ENCODE results near the gene LCN15.
"Not testable (repeated sequence)": the region's sequence is repeated elsewhere in the genome, so short reads cannot be mapped to it uniquely, and the experiment has no call there.

DNA sequence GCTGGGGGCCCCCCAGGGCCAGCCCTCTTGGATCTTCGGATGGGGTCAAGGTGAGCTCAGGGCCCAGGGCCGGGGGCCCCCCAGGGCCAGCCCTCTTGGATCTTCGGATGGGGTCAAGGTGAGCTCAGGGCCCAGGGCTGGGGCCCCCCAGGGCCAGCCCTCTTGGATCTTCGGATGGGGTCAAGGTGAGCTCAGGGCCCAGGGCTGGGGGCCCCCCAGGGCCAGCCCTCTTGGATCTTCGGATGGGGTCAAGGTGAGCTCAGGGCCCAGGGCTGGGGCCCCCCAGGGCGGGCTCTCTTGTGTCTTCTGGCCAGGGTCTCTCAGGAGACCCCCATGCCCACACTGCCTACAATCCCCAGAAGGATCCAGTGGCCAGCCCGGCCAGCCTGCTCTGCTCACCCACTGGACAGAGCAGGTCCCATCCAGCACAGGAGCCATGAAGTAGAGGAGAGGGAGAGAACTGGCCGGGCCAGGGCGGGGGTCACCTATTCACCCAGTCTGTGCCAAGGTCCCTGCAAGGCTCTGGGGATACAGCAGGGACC is 38.8 kb upstream of the LCN15 start:
- not testable (repeated sequence) for TF ChIP-seq SIN3A (IDR thresholded peaks at IDR 0.05; ENCODE audit: borderline replicate concordance, low read depth, low read length)
- TF ChIP-seq, protein P1, sequence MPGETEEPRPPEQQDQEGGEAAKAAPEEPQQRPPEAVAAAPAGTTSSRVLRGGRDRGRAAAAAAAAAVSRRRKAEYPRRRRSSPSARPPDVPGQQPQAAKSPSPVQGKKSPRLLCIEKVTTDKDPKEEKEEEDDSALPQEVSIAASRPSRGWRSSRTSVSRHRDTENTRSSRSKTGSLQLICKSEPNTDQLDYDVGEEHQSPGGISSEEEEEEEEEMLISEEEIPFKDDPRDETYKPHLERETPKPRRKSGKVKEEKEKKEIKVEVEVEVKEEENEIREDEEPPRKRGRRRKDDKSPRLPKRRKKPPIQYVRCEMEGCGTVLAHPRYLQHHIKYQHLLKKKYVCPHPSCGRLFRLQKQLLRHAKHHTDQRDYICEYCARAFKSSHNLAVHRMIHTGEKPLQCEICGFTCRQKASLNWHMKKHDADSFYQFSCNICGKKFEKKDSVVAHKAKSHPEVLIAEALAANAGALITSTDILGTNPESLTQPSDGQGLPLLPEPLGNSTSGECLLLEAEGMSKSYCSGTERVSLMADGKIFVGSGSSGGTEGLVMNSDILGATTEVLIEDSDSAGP (CRISPR knock-in tag; IDR thresholded peaks at IDR 0.05; ENCODE audit: borderline replicate concordance), result not testable (repeated sequence)
- TF ChIP-seq, protein P2, sequence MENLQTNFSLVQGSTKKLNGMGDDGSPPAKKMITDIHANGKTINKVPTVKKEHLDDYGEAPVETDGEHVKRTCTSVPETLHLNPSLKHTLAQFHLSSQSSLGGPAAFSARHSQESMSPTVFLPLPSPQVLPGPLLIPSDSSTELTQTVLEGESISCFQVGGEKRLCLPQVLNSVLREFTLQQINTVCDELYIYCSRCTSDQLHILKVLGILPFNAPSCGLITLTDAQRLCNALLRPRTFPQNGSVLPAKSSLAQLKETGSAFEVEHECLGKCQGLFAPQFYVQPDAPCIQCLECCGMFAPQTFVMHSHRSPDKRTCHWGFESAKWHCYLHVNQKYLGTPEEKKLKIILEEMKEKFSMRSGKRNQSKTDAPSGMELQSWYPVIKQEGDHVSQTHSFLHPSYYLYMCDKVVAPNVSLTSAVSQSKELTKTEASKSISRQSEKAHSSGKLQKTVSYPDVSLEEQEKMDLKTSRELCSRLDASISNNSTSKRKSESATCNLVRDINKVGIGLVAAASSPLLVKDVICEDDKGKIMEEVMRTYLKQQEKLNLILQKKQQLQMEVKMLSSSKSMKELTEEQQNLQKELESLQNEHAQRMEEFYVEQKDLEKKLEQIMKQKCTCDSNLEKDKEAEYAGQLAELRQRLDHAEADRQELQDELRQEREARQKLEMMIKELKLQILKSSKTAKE (CRISPR knock-in tag; IDR thresholded peaks at IDR 0.05; ENCODE audit: borderline replicate concordance), result not testable (repeated sequence)
